Colonic mucosa (tissue), 4 donors: ENCODE measurements around the gene ARL2. TPM values are rescaled to one million over a fixed set of nuclear protein-coding genes. Genes with fewer than 3 reads are reported as not detected.

Experiments
- DNase-seq: peaks from one replicate; pipeline ENCODE4 v3.0.0-alpha.2; 2020
- H3K27ac ChIP-seq: fragments of 200-600 bp; one replicate; pipeline ENCODE4 v1.8.0; 2021
- H3K27me3 ChIP-seq: fragments of 200-600 bp; one replicate; pipeline ENCODE4 v1.8.0; 2021
- H3K36me3 ChIP-seq: fragments of 200-600 bp; one replicate; pipeline ENCODE4 v1.8.0; 2021
- H3K4me1 ChIP-seq: fragments of 200-600 bp; one replicate; pipeline ENCODE4 v1.8.0; 2021; ENCODE audit warnings: mild to moderate bottlenecking
- H3K4me3 ChIP-seq: fragments of 200-600 bp; one replicate; pipeline ENCODE4 v1.8.0; 2021
- H3K9ac ChIP-seq, 2 donors: one replicate each; pipeline ENCODE4 v1.7.0; 2013; ENCODE audit warnings: control low read depth in 2 of 2, low read depth in 2 of 2, low read length in 2 of 2
- H3K9me3 ChIP-seq: fragments of 200-600 bp; one replicate; pipeline ENCODE4 v1.8.0; 2021
- CTCF ChIP-seq: fragments of 200-600 bp; IDR thresholded peaks from one replicate; pipeline ENCODE4 v1.8.0; 2022; ENCODE audit warnings: antibody characterized with exemption, mild to moderate bottlenecking
- intact Hi-C: fragments of 100-400 bp; cut with DNase I; formaldehyde crosslinking; loops from one replicate; pipeline ENCODE4 v1.14.1; 2022
- total RNA-seq, 2 donors: library from RNA; stranded (reverse); fragmentation: NEBNext Ultra II Directional in 1 of 2; extraction: Animal tissue kit (Norgen Biotek cat#: 25700) in 1 of 2; gene quantifications; one replicate each; pipeline ENCODE4 v1.2.1, GENCODE V29; 2021
- donor health status: healthy.
- donor health status: DM: no; HTN: no; CAD: no.
- donor health status: DM: no; HTN: no; CAD: no.

The ARL2 gene
- total RNA-seq, 2 donors from 2014 or later: 81.9 to 102 TPM

DNA sequence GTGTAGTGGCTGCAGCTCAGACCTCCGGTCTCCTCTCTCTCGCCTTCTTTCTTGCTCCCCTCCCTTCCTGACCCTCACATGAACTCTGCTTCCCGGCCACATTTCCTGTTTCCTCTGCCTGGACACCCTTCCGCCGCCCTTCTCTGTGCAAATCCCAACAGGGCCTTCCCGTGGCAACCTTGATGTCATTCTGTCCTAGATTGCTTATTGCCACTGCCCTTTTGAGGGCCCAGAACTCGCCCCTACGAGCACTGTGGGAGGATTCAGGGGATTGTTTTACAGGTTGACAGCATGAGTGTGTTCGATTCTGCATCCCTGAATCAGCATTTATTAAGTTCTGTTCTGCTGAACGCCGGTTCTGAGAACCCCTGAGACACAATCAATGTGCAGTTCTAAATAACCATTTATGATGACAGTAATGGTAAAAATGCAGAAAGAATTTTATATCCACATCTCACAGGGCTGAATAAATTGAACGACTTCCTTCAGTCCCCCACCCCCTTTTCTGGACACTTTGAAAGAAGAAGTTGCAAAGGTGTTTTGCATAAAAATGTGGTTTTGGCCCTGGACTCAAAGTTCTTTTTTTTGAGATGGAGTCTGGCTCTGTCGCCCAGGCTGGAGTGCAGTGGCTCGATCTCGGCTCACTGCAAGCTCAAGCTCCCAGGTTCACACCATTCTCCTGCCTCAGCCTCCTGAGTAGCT is 23.6 kb upstream of the ARL2 start:
- Histone ChIP-seq H3K4me1 (peaks cover 3% of the 10 kb centered on the region), H3K9me3 (no peaks in the 10 kb centered on the region), H3K36me3 (no peaks in the 10 kb centered on the region), H3K27me3 (no peaks in the 10 kb centered on the region), H3K4me3 (no peak overlapping the region), H3K9ac (peak overlapping the region in 1 of 2 donors; percentile 40), H3K27ac (no peak overlapping the region)
- no peak for TF ChIP-seq CTCF
- DNase-seq: no peak
- intact Hi-C loops: no loop called here

- DNase-seq: no peak
- no peak overlapping the region for H3K4me3 ChIP-seq
- H3K27me3 ChIP-seq: no peaks in the 10 kb centered on the region
- no peaks in the 10 kb centered on the region for H3K36me3 ChIP-seq
- intact Hi-C loops: no loop called here
- no peak overlapping the region for H3K27ac ChIP-seq
- peaks cover 14% of the 10 kb centered on the region for H3K4me1 ChIP-seq
- no peak overlapping the region for H3K9ac ChIP-seq
- no peaks in the 10 kb centered on the region for H3K9me3 ChIP-seq
- no peak for TF ChIP-seq CTCF
These were observed 19.6 kb upstream of the ARL2 start for GRCh38 chr11:64994318-64994717.

GRCh38 chr11:64996327-64996709 is 17.6 kb upstream of the ARL2 start:
- intact Hi-C loops: loop anchor here (5.0 kb wide), 1 partner anchor 149 kb away; no protein-coding TSS in a partner anchor
- H3K27me3 ChIP-seq: no peaks in the 10 kb centered on the region
- no peak for TF ChIP-seq CTCF
- peaks cover 14% of the 10 kb centered on the region for H3K4me1 ChIP-seq
- DNase-seq: no peak
- H3K4me3 ChIP-seq: peak overlapping the region; percentile 49
- peak overlapping the region; percentile 91 for H3K27ac ChIP-seq
- peak overlapping the region; percentile 90 to 95 for H3K9ac ChIP-seq
- no peaks in the 10 kb centered on the region for H3K36me3 ChIP-seq
- H3K9me3 ChIP-seq: no peaks in the 10 kb centered on the region

GRCh38 chr11:64996710-64997380 is 17.1 kb upstream of the ARL2 start, which contains the start of gene BATF2:
TSS of gene BATF2 (minus strand) at chr11:64996971. CDS start at chr11:64996914, 57 bp downstream.
- Histone ChIP-seq H3K9me3 (no peaks in the 10 kb centered on the region), H3K4me3 (peak within 1 kb of the TSS; percentile 49), H3K36me3 (no peaks in the 10 kb centered on the region), H3K4me1 (peaks cover 14% of the 10 kb centered on the region), H3K27me3 (no peaks in the 10 kb centered on the region), H3K27ac (peak within 1 kb of the TSS; percentile 91), H3K9ac (peak within 1 kb of the TSS; percentile 90 to 95)
- DNase-seq: peak; percentile 91
- TF ChIP-seq CTCF: peak; percentile 44
- intact Hi-C loops: loop anchor here (5.0 kb wide), 1 partner anchor 150 kb away; no protein-coding TSS in a partner anchor

GRCh38 chr11:64998141-64998540 is 15.8 kb upstream of the ARL2 start:
- Histone ChIP-seq H3K9me3 (no peaks in the 10 kb centered on the region), H3K9ac (peak overlapping the region in 1 of 2 donors; percentile 88), H3K4me3 (no peak overlapping the region), H3K4me1 (peaks cover 14% of the 10 kb centered on the region), H3K36me3 (no peaks in the 10 kb centered on the region), H3K27ac (peak overlapping the region; percentile 91), H3K27me3 (no peaks in the 10 kb centered on the region)
- intact Hi-C loops: loop anchor here (5.0 kb wide), 1 partner anchor 151 kb away; no protein-coding TSS in a partner anchor
- TF ChIP-seq CTCF: no peak
- peak; percentile 43 for DNase-seq
